SK-N-SH treated with all-trans-retinoic acid at 6 μM for 48 hours (cell line): ENCODE results near the gene ASB11.

Experiments
- CSDC2 ChIP-seq: fragments of 250-450 bp; sonication (Bioruptor Pico); IDR thresholded peaks from 2 replicates; pipeline ENCODE4 v1.5.0; 2020; ENCODE audit warnings: mild to moderate bottlenecking, moderate library complexity
- OSR1 ChIP-seq: fragments of 250-450 bp; sonication (Bioruptor Pico); IDR thresholded peaks from 2 replicates; pipeline ENCODE4 v1.8.0; 2022; ENCODE audit warnings: moderate library complexity, mild to moderate bottlenecking, inconsistent platforms
- PPARA ChIP-seq: fragments of 250-450 bp; sonication (Bioruptor Pico); IDR thresholded peaks from 2 replicates; pipeline ENCODE4 v1.5.0; 2020; ENCODE audit warnings: mild to moderate bottlenecking, borderline replicate concordance
- SNAI2 ChIP-seq: fragments of 250-450 bp; sonication (Bioruptor Pico); IDR thresholded peaks from 2 replicates; pipeline ENCODE4 v1.5.0; 2020; ENCODE audit warnings: mild to moderate bottlenecking, moderate library complexity
- TOX ChIP-seq: fragments of 250-450 bp; sonication (Bioruptor Pico); IDR thresholded peaks from 2 replicates; pipeline ENCODE4 v1.8.0; 2021; ENCODE audit warnings: mild to moderate bottlenecking, moderate library complexity, borderline replicate concordance
- ZFP3 ChIP-seq: fragments of 250-450 bp; sonication (Bioruptor Pico); IDR thresholded peaks from 2 replicates; pipeline ENCODE4 v1.5.0; 2020; ENCODE audit warnings: mild to moderate bottlenecking, moderate library complexity
- ZNF565 ChIP-seq: fragments of 450-650 bp; formaldehyde crosslinking; conservative IDR thresholded peaks from 2 replicates; pipeline ENCODE4 v1.5.0; 2020; ENCODE audit warnings: low read depth, mild to moderate bottlenecking, moderate library complexity
- TF ChIP-seq, protein P1 (sequence below): fragments of 250-450 bp; sonication (Bioruptor Pico); IDR thresholded peaks from 2 replicates; pipeline ENCODE4 v1.8.0; 2020; ENCODE audit warnings: mild to moderate bottlenecking, moderate library complexity, borderline replicate concordance

- TF ChIP-seq ZNF565 (no peak), ZFP3 (CRISPR knock-in tag) (no peak), TOX (CRISPR knock-in tag) (no peak), OSR1 (no peak), SNAI2 (CRISPR knock-in tag) (no peak), CSDC2 (CRISPR knock-in tag) (no peak), PPARA (no peak)
- TF ChIP-seq, protein P1, sequence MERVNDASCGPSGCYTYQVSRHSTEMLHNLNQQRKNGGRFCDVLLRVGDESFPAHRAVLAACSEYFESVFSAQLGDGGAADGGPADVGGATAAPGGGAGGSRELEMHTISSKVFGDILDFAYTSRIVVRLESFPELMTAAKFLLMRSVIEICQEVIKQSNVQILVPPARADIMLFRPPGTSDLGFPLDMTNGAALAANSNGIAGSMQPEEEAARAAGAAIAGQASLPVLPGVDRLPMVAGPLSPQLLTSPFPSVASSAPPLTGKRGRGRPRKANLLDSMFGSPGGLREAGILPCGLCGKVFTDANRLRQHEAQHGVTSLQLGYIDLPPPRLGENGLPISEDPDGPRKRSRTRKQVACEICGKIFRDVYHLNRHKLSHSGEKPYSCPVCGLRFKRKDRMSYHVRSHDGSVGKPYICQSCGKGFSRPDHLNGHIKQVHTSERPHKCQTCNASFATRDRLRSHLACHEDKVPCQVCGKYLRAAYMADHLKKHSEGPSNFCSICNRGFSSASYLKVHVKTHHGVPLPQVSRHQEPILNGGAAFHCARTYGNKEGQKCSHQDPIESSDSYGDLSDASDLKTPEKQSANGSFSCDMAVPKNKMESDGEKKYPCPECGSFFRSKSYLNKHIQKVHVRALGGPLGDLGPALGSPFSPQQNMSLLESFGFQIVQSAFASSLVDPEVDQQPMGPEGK (CRISPR knock-in tag), result no peak
Observed at GRCh38 chrX:15335135-15336022, 19.9 kb upstream of the ASB11 start, which contains the start of gene PIGA.
